GM23338 (cell line): ENCODE measurements around the gene ECHDC3.

Experiments
- CTCF ChIP-seq, 2 experiments: fragments of 200-600 bp in 1 of 2; sonication (generic) in 1 of 2; conservative IDR thresholded peaks; 2 replicates each; pipeline versions ENCODE4 v1.5.1 to v1.6.1; 2016 to 2017; ENCODE audit warnings: antibody characterized with exemption in 2 of 2, low read depth in 2 of 2, mild to moderate bottlenecking in 2 of 2, moderate library complexity in 1 of 2
- POLR2AphosphoS5 ChIP-seq: IDR thresholded peaks from 2 replicates; pipeline ENCODE4 v1.6.1; 2016; ENCODE audit warnings: antibody characterized with exemption, low read depth
- REST ChIP-seq: IDR thresholded peaks from one replicate; pipeline ENCODE4 v1.6.1; 2018; ENCODE audit warnings: antibody characterized with exemption; ENCODE audit not compliant: unreplicated experiment
- ZNF114 ChIP-seq: fragments of 250-450 bp; sonication (Bioruptor Pico); IDR thresholded peaks from 2 replicates; pipeline ENCODE4 v1.5.0; 2020; ENCODE audit warnings: mild to moderate bottlenecking, moderate library complexity

GRCh38 chr10:11725912-11726311, 16.3 kb upstream of the ECHDC3 start:
- no peak for TF ChIP-seq CTCF (conservative IDR thresholded peaks at IDR 0.05; ENCODE audit: low read depth in 2 of 2)
- no peak for TF ChIP-seq REST
- no peak for TF ChIP-seq POLR2AphosphoS5
- no peak for TF ChIP-seq ZNF114 (CRISPR knock-in tag)
